GM23338 (cell line): ENCODE measurements around the gene CELA2A. TPM values are rescaled to one million over a fixed set of nuclear protein-coding genes. Genes with fewer than 3 reads are reported as not detected.
"Not testable (repeated sequence)": the region's sequence is repeated elsewhere in the genome, so short reads cannot be mapped to it uniquely, and the experiment has no call there.

ENCODE experiments used
- ATAC-seq: fragments of 200-7000 bp; cut with Tn5 transposase; 3 replicates; pipeline ENCODE4 v1.9.1; 2020
- DNase-seq: peaks from one replicate; pipeline ENCODE4 v3.0.0-alpha.2; 2015; ENCODE audit warnings: low spot score
- H2AFZ ChIP-seq: fragments of 200-600 bp; sonication (generic); 2 replicates; pipeline ENCODE4 v1.8.0; 2016; ENCODE audit warnings: antibody characterized with exemption, mild to moderate bottlenecking, moderate library complexity
- H3F3A ChIP-seq: fragments of 200-600 bp; sonication (generic); replicated peaks from 2 replicates; pipeline ENCODE4 v1.8.0; 2017; ENCODE audit warnings: antibody characterized with exemption, mixed run types, low read depth
- H3K27ac ChIP-seq: fragments of 200-600 bp; sonication (generic); 2 replicates; pipeline ENCODE4 v1.6.1; 2016; ENCODE audit warnings: low read depth
- H3K27me3 ChIP-seq: fragments of 200-600 bp; sonication (generic); 2 replicates; pipeline ENCODE4 v1.8.0; 2016; ENCODE audit warnings: mild to moderate bottlenecking, mixed run types, moderate library complexity; ENCODE audit not compliant: insufficient read depth
- H3K36me3 ChIP-seq: fragments of 200-600 bp; sonication (generic); 2 replicates; pipeline ENCODE4 v1.8.0; 2016; ENCODE audit warnings: mild to moderate bottlenecking; ENCODE audit not compliant: insufficient read depth
- H3K4me1 ChIP-seq: fragments of 200-600 bp; sonication (generic); 2 replicates; pipeline ENCODE4 v1.8.0; 2016; ENCODE audit warnings: mild to moderate bottlenecking, moderate library complexity; ENCODE audit not compliant: insufficient read depth
- H3K4me2 ChIP-seq: fragments of 200-600 bp; sonication (generic); 2 replicates; pipeline ENCODE4 v1.7.1; 2017; ENCODE audit warnings: mixed run types
- H3K4me3 ChIP-seq: fragments of 200-600 bp; sonication (generic); 2 replicates; pipeline ENCODE4 v1.6.1; 2016; ENCODE audit warnings: mixed run types
- H3K79me2 ChIP-seq: fragments of 200-600 bp; sonication (generic); replicated peaks from 2 replicates; pipeline ENCODE4 v1.8.0; 2017; ENCODE audit warnings: mild to moderate bottlenecking; ENCODE audit not compliant: insufficient read depth
- H3K9me2 ChIP-seq: fragments of 200-600 bp; sonication (generic); 2 replicates; pipeline ENCODE4 v1.8.0; 2017; ENCODE audit not compliant: insufficient read depth
- H4K20me1 ChIP-seq: fragments of 200-600 bp; sonication (generic); replicated peaks from 2 replicates; pipeline ENCODE4 v1.8.0; 2017; ENCODE audit warnings: mild to moderate bottlenecking; ENCODE audit not compliant: insufficient read depth
- H3K27ac Mint-ChIP-seq: 2 replicates; pipeline ENCODE4 v1.8.0; 2020; ENCODE audit warnings: inconsistent platforms, mild to moderate bottlenecking, moderate library complexity, mixed read lengths
- H3K27me3 Mint-ChIP-seq: 3 replicates; pipeline ENCODE4 v1.8.0; 2022; ENCODE audit warnings: low read depth, mild to moderate bottlenecking, moderate library complexity, mixed read lengths, inconsistent platforms; ENCODE audit not compliant: insufficient read depth, poor library complexity
- H3K36me3 Mint-ChIP-seq: 3 replicates; pipeline ENCODE4 v1.8.0; 2021; ENCODE audit warnings: low read depth, mild to moderate bottlenecking, inconsistent platforms, moderate library complexity, mixed read lengths
- H3K4me1 Mint-ChIP-seq: 3 replicates; pipeline ENCODE4 v1.8.0; 2020; ENCODE audit warnings: mild to moderate bottlenecking, inconsistent platforms, mixed read lengths
- H3K4me3 Mint-ChIP-seq: 3 replicates; pipeline ENCODE4 v1.8.0; 2021; ENCODE audit warnings: moderate library complexity, mild to moderate bottlenecking, inconsistent platforms, mixed read lengths
- H3K9me3 Mint-ChIP-seq: 3 replicates; pipeline ENCODE4 v1.8.0; 2020; ENCODE audit warnings: moderate library complexity, mild to moderate bottlenecking, inconsistent platforms, mixed read lengths
- CREB1 ChIP-seq: fragments of 250-450 bp; sonication (Bioruptor Pico); IDR thresholded peaks from 2 replicates; pipeline ENCODE4 v1.5.0; 2020; ENCODE audit warnings: low read depth, mild to moderate bottlenecking, moderate library complexity
- CTCF ChIP-seq, 2 experiments: fragments of 200-600 bp in 1 of 2; sonication (generic) in 1 of 2; conservative IDR thresholded peaks; 2 replicates each; pipeline versions ENCODE4 v1.5.1 to v1.6.1; 2016 to 2017; ENCODE audit warnings: antibody characterized with exemption in 2 of 2, low read depth in 2 of 2, mild to moderate bottlenecking in 2 of 2, moderate library complexity in 1 of 2
- EZH2 ChIP-seq: fragments of 200-600 bp; sonication (generic); IDR thresholded peaks from one replicate; pipeline ENCODE4 v1.8.0; 2017; ENCODE audit warnings: antibody characterized with exemption, mild to moderate bottlenecking, low read depth; ENCODE audit not compliant: unreplicated experiment
- EZH2phosphoT487 ChIP-seq: fragments of 200-600 bp; sonication (generic); IDR thresholded peaks from one replicate; pipeline ENCODE4 v1.8.1; 2018; ENCODE audit warnings: antibody characterized with exemption; ENCODE audit not compliant: unreplicated experiment
- JUNB ChIP-seq: IDR thresholded peaks from one replicate; pipeline ENCODE4 v1.6.1; 2016; ENCODE audit warnings: antibody characterized with exemption; ENCODE audit not compliant: unreplicated experiment
- NANOG ChIP-seq: IDR thresholded peaks from 2 replicates; pipeline ENCODE4 v1.6.1; 2016; ENCODE audit warnings: antibody characterized with exemption, borderline replicate concordance
- POLR2AphosphoS5 ChIP-seq: IDR thresholded peaks from 2 replicates; pipeline ENCODE4 v1.6.1; 2016; ENCODE audit warnings: antibody characterized with exemption, low read depth
- REST ChIP-seq: IDR thresholded peaks from one replicate; pipeline ENCODE4 v1.6.1; 2018; ENCODE audit warnings: antibody characterized with exemption; ENCODE audit not compliant: unreplicated experiment
- STAT1 ChIP-seq: IDR thresholded peaks from one replicate; pipeline ENCODE4 v1.6.1; 2016; ENCODE audit warnings: antibody characterized with exemption; ENCODE audit not compliant: unreplicated experiment
- ZNF114 ChIP-seq: fragments of 250-450 bp; sonication (Bioruptor Pico); IDR thresholded peaks from 2 replicates; pipeline ENCODE4 v1.5.0; 2020; ENCODE audit warnings: mild to moderate bottlenecking, moderate library complexity
- ZNF462 ChIP-seq: fragments of 250-450 bp; sonication (Bioruptor Pico); IDR thresholded peaks from 2 replicates; pipeline ENCODE4 v1.5.0; 2020; ENCODE audit warnings: mild to moderate bottlenecking, moderate library complexity
- polyA plus RNA-seq: library from polyadenylated mRNA; unstranded; fragments of >200 nt; fragmentation: Nextera tagmentation; extraction: Ambion mirVana; gene quantifications from 2 replicates; pipeline ENCODE4 v1.2.1, GENCODE V29; 2016
- total RNA-seq: library from RNA; depleted of rRNA; stranded (reverse); fragments of >200 nt; shearing (Covaris generic); gene quantifications from 2 replicates; pipeline ENCODE4 v1.2.3, GENCODE V29; 2014

Gene CELA2A
- total and polyA plus RNA-seq, 2 experiments from 2014 or later = not detected

GRCh38 chr1:15466955-15467625 is 10.6 kb downstream of the CELA2A start:
- not testable (repeated sequence) for H3K4me2 ChIP-seq, H3K4me3 ChIP-seq, H3K27me3 ChIP-seq, H2AFZ ChIP-seq, H3K4me3 Mint-ChIP-seq, H4K20me1 ChIP-seq, H3K27ac ChIP-seq, H3K79me2 ChIP-seq, H3K4me1 ChIP-seq, H3K4me1 Mint-ChIP-seq, H3F3A ChIP-seq, H3K36me3 ChIP-seq, H3K9me3 Mint-ChIP-seq, H3K27me3 Mint-ChIP-seq, H3K9me2 ChIP-seq, H3K27ac Mint-ChIP-seq, H3K36me3 Mint-ChIP-seq, ATAC-seq
- peak; percentile 21 for DNase-seq

GRCh38 chr1:15468145-15468544 is 11.6 kb downstream of the CELA2A start:
- Histone ChIP-seq H3K27me3 (no peaks in the 10 kb centered on the region), H3K4me2 (no peak overlapping the region), H3K4me3 (no peak overlapping the region), H3K9me2 (no peaks in the 10 kb centered on the region), H3K27ac (no peak overlapping the region), H3F3A (no peaks in the 10 kb centered on the region), H3K36me3 (no peaks in the 10 kb centered on the region), H3K4me1 (no peaks in the 10 kb centered on the region), H3K79me2 (no peaks in the 10 kb centered on the region), H4K20me1 (no peaks in the 10 kb centered on the region), H2AFZ (no peak overlapping the region)
- H3K27me3 Mint-ChIP-seq = peaks cover 4% of the 10 kb centered on the region
- ATAC-seq (no peak), DNase-seq (no peak)
- H3K9me3 Mint-ChIP-seq = no peaks in the 10 kb centered on the region
- no peaks in the 10 kb centered on the region for H3K4me1 Mint-ChIP-seq
- no peak overlapping the region for H3K4me3 Mint-ChIP-seq
- no peaks in the 10 kb centered on the region for H3K36me3 Mint-ChIP-seq
- H3K27ac Mint-ChIP-seq = no peak overlapping the region
- TF ChIP-seq EZH2 = no peak
- TF ChIP-seq JUNB = no peak
- no peak for TF ChIP-seq CREB1 (CRISPR knock-in tag)
- TF ChIP-seq ZNF114 (CRISPR knock-in tag) = no peak
- TF ChIP-seq ZNF462 (CRISPR knock-in tag) = no peak
- no peak for TF ChIP-seq STAT1
- no peak for TF ChIP-seq NANOG
- TF ChIP-seq REST = no peak
- TF ChIP-seq EZH2phosphoT487 = no peak
- no peak for TF ChIP-seq CTCF (conservative IDR thresholded peaks at IDR 0.05; ENCODE audit: low read depth in 2 of 2)
- no peak for TF ChIP-seq POLR2AphosphoS5
